ENCODE measurements around the gene TXNRD2.

DNA sequence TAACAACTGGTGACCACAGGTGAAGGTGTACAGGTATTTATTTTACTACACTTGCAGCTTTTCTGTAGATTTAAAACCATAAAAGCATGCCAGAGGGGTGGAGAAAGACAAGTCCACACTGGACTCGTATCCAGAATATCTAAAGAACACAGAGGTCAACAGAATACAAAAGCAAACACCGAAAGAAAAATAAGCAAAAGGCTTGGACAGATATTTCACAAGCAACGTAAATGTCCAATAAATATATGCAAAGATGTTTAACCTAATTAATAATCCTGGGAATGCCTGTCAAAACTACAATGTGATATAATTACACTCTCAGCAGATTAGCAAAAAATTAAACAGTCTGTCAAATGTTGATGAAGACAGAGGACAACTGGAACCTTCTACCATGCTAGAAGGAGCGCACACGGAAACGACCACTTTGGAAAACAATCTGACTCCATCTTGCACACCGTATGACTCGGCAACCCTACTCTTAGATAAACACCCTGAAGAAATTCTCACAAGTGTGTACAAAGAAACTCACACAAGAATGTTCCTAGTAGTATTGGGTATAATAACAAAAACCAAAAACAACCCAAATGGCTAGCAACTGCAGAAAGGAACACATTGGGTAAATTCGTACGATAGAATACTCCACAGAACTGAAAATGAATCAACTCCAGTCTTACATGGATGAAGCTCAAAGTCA, 114.1 kb downstream of the TXNRD2 start:
- TF ChIP-seq, protein P1, sequence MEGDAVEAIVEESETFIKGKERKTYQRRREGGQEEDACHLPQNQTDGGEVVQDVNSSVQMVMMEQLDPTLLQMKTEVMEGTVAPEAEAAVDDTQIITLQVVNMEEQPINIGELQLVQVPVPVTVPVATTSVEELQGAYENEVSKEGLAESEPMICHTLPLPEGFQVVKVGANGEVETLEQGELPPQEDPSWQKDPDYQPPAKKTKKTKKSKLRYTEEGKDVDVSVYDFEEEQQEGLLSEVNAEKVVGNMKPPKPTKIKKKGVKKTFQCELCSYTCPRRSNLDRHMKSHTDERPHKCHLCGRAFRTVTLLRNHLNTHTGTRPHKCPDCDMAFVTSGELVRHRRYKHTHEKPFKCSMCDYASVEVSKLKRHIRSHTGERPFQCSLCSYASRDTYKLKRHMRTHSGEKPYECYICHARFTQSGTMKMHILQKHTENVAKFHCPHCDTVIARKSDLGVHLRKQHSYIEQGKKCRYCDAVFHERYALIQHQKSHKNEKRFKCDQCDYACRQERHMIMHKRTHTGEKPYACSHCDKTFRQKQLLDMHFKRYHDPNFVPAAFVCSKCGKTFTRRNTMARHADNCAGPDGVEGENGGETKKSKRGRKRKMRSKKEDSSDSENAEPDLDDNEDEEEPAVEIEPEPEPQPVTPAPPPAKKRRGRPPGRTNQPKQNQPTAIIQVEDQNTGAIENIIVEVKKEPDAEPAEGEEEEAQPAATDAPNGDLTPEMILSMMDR (conservative IDR thresholded peaks at IDR 0.05): no peak
- no peak for TF ChIP-seq EZH2 (IDR thresholded peaks at IDR 0.05; ENCODE audit: low read depth)

Data from PC-9 (cell line).